M059J (cell line): ENCODE measurements around the gene RNF183. TPM values are rescaled to one million over a fixed set of nuclear protein-coding genes. Genes with fewer than 3 reads are reported as not detected.
A peak's percentile ranks its signal among the peaks of the same experiment; 100 is the strongest.
"Not testable (repeated sequence)": the region's sequence is repeated elsewhere in the genome, so short reads cannot be mapped to it uniquely, and the experiment has no call there.

Source experiments
- DNase-seq: peaks from one replicate; pipeline ENCODE4 v3.0.0-alpha.2; 2012; ENCODE audit warnings: low read depth
- total RNA-seq: library from RNA; depleted of rRNA; stranded (reverse); fragments of >200 nt; shearing (Covaris generic); gene quantifications from 2 replicates; pipeline ENCODE4 v1.2.3, GENCODE V29; 2014; rRNA removed

RNF183 gene
- total RNA-seq, 1 experiment from 2014 or later = not detected

GRCh38 chr9:113274474-113275156 is 28.6 kb downstream of the RNF183 start:
- peak; percentile 66 for DNase-seq

GRCh38 chr9:113269871-113270270 is 33.3 kb downstream of the RNF183 start:
- DNase-seq = no peak

DNA sequence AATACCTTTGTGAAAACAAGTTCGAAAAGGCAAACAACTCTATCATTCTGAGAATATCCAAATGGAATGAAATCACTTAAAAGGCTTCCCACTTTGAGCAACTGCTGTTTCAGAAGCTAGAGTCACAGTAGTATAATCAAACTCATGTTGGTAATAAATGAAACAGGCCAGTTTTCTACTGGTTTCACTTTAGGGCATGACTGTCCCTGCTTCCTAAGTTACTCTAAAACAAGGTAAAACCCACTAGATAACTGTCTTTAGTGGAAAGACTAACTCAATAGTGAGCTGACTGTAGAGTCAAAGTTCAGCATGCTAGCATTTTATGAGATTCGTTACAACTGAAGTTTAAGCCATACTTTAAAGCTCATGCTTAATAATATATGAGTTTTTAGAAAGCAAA is 33.8 kb downstream of the RNF183 start:
- no peak for DNase-seq

DNA sequence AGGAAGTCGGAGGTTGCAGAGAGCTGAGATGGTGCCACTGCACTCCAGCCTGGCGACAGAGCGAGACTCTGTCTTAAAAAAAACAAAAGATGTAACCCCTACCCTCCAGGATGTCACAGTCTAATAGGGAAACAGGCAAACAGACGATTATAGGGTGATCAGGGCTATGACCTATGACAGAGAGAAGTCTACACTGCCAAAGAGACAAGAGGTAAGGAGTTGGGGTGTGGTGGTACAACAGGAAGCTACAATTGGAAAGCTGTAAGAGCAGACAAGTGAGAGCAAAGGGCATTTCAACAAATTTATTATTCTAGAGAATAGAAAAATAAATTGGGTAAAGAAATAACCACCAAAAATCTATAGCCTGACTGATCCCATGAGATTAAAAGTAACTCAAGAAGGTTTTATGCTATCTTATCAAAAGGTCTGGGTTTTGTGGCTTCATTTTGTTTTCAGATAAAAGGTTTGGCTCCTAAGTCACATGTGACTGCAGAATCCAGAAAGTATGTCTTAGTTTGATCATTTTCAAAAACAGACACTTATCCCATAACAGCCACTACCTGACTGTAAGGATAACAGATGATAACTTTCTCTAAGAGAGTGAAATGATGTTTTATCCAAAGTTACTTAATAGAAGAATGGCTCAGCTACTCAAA is 35.1 kb downstream of the RNF183 start:
- DNase-seq = no peak

DNA sequence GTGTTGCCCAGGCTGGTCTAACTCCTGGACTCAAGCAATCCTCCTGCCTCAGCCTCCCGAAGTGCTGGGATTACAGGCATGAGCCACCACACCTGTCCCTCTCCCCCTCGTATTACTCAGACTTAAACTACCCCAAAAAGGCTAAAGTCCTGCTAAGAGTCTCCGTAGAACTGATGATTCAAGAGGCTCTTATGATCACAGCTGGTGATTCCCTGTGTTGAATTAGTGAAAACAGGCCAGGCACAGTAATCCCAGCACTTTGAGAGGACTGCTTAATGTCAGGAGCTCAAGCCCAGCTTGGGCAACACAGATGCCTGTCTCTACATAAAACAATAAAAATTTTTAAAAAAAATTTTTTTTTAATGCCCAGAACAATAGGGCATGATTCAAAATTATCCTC is 37.0 kb downstream of the RNF183 start:
- no peak for DNase-seq

DNA sequence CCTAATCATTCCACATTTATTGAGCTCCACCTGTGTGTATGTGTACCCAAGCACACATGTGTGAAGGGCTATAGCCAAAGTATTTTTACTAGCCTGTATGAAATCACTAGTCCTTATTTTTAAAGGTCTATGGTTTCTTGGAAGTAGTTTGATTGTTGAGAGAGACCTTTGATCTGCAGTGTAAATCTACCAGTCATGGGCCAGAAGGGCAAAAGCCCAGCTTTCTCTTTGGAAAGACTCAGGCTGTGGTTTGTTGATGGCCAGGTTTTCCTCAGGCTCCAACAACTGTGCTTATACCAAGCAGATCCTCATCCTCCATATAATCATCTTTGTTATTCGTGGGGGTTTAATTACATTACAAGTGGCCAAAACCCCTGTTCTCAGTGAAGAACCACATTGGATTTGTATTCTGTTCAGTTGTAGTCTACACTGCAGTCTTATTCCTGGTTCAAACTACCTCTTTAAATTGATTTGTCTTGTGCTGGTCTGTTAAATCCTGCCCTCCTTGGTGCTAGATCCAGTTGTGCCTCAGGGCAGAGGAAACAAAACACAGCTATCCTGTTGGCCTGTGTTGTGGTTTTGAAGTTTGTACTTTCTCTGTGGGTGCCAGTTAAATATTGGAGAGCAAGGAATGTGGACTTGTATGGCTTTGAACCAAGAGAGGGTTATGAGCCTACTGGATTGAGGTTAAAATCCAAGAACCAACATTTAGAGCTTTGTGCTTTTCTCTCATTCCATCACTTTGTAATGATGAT is 41.1 kb downstream of the RNF183 start:
- DNase-seq = peak; percentile 87

- DNase-seq = no peak
Observed at GRCh38 chr9:113258282-113258681, 44.9 kb downstream of the RNF183 start.

DNA sequence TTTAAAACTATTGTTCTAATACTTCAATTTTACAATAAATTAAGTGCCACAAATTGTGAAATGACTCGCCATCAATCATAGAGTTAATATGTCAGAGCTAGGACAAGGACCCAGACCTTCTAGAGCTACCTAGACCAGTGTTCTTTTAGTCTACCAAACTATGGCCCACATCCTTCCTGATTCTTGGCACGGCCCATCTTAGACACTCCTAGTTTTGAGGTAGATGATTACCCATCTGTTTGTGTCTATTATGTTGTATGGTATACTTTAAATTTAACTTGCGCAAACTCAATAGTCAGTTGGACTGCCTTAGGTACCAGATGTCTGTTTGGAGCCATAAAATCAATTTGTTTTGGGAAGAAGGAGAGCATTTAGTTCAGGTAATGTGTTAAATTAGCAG is 45.3 kb downstream of the RNF183 start:
- DNase-seq = no peak

GRCh38 chr9:113255438-113255837 is 47.7 kb downstream of the RNF183 start:
- no peak for DNase-seq

DNA sequence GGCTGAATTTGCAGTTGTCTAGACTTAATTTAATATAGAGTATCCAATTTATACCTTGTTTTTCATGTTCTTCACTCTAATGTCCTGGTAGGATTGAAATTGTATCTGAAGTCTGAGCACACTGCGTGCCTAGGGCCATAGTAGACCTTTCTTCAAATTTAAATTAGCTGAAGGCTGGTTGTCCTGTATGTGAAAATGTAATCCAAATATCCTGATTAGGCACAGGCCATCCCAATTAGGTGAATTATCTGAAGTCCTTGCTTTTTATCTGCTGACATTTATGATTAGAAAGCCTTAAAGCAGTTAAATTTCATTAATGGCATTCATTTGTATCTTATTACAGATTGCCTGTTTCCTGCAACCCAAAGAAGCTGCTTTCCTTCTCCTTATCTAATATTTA is 48.2 kb downstream of the RNF183 start:
- DNase-seq = no peak

DNA sequence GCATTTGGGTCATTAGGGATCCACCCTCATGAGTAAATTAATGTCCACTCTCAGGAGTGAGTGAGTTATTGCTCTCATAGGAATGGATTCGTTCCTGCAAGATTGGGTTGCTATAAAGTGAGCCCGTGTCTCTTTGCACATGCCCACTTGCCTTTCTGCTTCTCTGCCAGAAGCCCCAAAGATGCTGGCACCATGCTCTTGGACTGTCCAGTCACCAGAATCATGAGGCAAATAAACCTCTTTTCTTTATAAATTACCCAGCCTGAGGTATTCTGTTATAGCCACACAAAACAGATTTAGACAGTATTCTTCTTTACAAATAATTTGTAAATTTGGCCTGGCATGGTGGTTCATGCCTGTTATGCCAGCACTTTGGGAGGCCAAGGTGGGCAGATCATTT is 52.4 kb downstream of the RNF183 start:
- DNase-seq = no peak

DNA sequence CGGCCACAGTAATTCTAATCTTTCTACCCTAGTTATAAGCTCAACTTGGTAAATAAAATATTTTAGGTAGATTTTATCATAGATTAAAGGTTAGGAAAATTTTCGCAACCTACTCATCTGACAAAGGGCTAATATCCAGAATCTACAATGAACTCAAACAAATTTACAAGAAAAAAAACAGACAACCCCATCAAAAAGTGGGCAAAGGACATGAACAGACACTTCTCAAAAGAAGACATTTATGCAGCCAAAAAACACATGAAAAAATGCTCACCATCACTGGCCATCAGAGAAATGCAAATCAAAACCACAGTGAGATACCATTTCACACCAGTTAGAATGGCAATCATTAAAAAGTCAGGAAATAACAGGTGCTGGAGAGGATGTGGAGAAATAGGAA is 53.5 kb downstream of the RNF183 start:
- DNase-seq = not testable (repeated sequence)

DNA sequence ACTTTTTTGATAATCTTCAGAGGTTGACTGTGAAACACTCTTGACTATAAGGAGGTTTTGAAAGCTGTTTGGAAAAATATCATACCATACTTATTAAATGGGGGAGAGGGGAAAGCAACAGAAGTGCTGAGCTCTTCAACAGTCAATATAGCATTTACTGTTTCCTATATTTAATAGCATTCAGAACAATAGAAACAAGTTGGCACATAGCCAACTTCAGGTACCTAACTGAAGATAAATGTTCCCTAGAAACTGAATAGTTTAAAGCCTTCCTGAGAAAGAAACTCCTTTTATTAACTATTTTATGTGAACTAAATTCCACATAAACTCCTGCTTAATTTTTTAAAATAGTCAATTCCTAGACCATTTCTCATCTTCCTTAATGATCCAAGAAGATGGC is 55.5 kb downstream of the RNF183 start:
- no peak for DNase-seq

Other genes with a start within 250 kb of the RNF183 start
- 1.4 and 3.1 TPM in 2 replicates for gene ZFP37, start 246.7 kb downstream of the RNF183 start, total RNA-seq
- gene SLC31A2, start 152.4 kb downstream of the RNF183 start, total RNA-seq = 9.9 and 14.8 TPM in 2 replicates
- 27.2 and 36.8 TPM in 2 replicates for gene FKBP15, start 82.1 kb downstream of the RNF183 start, total RNA-seq
- 21.4 and 34.0 TPM in 2 replicates for gene SLC31A1, start 81.8 kb downstream of the RNF183 start, total RNA-seq
- gene CDC26, start 27.8 kb downstream of the RNF183 start, total RNA-seq = 72.0 and 80.5 TPM in 2 replicates
- gene PRPF4, start 27.7 kb downstream of the RNF183 start, total RNA-seq = 50.8 and 61.0 TPM in 2 replicates
- 0.22 and 0.32 TPM in 2 replicates for gene WDR31, start 36.9 kb upstream of the RNF183 start, total RNA-seq
- gene BSPRY, start 46.2 kb upstream of the RNF183 start, total RNA-seq = not detected in 2 replicates
- gene HDHD3, start 73.6 kb upstream of the RNF183 start, total RNA-seq = 5.1 and 8.1 TPM in 2 replicates
- 8.2 and 11.2 TPM in 2 replicates for gene ALAD, start 97.9 kb upstream of the RNF183 start, total RNA-seq
- 144 and 155 TPM in 2 replicates for gene POLE3, start 107.3 kb upstream of the RNF183 start, total RNA-seq
- 0.05 and 1.1 TPM in 2 replicates for gene C9orf43, start 107.4 kb upstream of the RNF183 start, total RNA-seq
- 84.9 and 137 TPM in 2 replicates for gene RGS3, start 160.4 kb upstream of the RNF183 start, total RNA-seq